ENCODE data around the gene CLEC16A.
"Not testable (repeated sequence)": the region's sequence is repeated elsewhere in the genome, so short reads cannot be mapped to it uniquely, and the experiment has no call there.

Gene CLEC16A

GRCh38 chr16:11101695-11102522 is 157.5 kb downstream of the CLEC16A start:
- DNase-seq (ENCODE audit: low read depth), result no peak

GRCh38 chr16:11102523-11102898 is 158.1 kb downstream of the CLEC16A start:
- no peak for DNase-seq (ENCODE audit: low read depth)

- not testable (repeated sequence) for DNase-seq (ENCODE audit: low read depth)
Measured at GRCh38 chr16:11103301-11103700, 158.9 kb downstream of the CLEC16A start.

GRCh38 chr16:11104168-11105037 is 160.0 kb downstream of the CLEC16A start:
- no peak for DNase-seq (ENCODE audit: low read depth)

- no peak for DNase-seq (ENCODE audit: low read depth)
Measured at GRCh38 chr16:11105038-11105903, 160.9 kb downstream of the CLEC16A start.

- no peak for DNase-seq (ENCODE audit: low read depth)
Measured at GRCh38 chr16:11106726-11107125, 162.4 kb downstream of the CLEC16A start.

- DNase-seq (ENCODE audit: low read depth), result no peak
Measured at GRCh38 chr16:11107780-11108465, 163.6 kb downstream of the CLEC16A start.

- no peak for DNase-seq (ENCODE audit: low read depth)
Measured at GRCh38 chr16:11108466-11108805, 164.1 kb downstream of the CLEC16A start.

GRCh38 chr16:11109566-11109965 is 165.2 kb downstream of the CLEC16A start:
- no peak for DNase-seq (ENCODE audit: low read depth)

- DNase-seq (ENCODE audit: low read depth), result no peak
Measured at GRCh38 chr16:11111150-11111549, 166.8 kb downstream of the CLEC16A start.

GRCh38 chr16:11111856-11112634 is 167.7 kb downstream of the CLEC16A start:
- no peak for DNase-seq (ENCODE audit: low read depth)

- DNase-seq (ENCODE audit: low read depth), result no peak
Measured at GRCh38 chr16:11112723-11113348, 168.5 kb downstream of the CLEC16A start.

- no peak for DNase-seq (ENCODE audit: low read depth)
Measured at GRCh38 chr16:11114366-11115164, 170.2 kb downstream of the CLEC16A start.

- DNase-seq (ENCODE audit: low read depth), result no peak
Measured at GRCh38 chr16:11117576-11118211, 173.3 kb downstream of the CLEC16A start.

GRCh38 chr16:11118479-11118878 is 174.1 kb downstream of the CLEC16A start:
- DNase-seq (ENCODE audit: low read depth), result no peak

GRCh38 chr16:11121083-11121608 is 176.8 kb downstream of the CLEC16A start:
- DNase-seq (ENCODE audit: low read depth), result no peak

GRCh38 chr16:11121914-11122692 is 177.7 kb downstream of the CLEC16A start:
- no peak for DNase-seq (ENCODE audit: low read depth)

- no peak for DNase-seq (ENCODE audit: low read depth)
Measured at GRCh38 chr16:11123666-11124065, 179.3 kb downstream of the CLEC16A start.

Measured in activated T-helper 9 cell treated with anti-CD3 and anti-CD28 coated beads, Interleukin-2, amount 50 U/mL, for 16 hours (primary cell).